ENCODE measurements around the gene PLK2.

PLK2 gene

DNA sequence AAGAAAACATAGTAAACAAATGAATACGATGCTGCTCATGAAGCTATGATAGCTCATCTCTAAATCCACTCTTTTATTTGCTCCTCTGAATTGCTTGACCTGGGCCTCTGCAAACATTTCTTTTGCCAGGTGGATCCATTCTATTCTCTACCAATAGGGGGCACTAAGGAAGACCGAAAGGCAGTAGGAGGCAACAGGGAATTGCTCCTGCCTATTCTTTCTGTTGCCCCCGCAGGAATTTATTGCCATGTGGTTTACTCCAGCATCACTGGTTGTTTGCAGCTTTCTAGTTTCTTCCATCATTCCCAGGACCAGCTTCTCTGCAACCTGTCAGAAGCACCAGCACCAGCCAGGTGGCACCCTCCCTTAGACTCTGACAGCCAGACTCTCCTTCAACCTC, 36.6 kb upstream of the PLK2 start:
- H2BK12ac ChIP-seq (ENCODE audit: low read length in 2 of 2), result no peak overlapping the region
- H2BK5ac ChIP-seq (ENCODE audit: low read depth, low read length, poor library complexity, severe bottlenecking), result no peak overlapping the region
- no peaks in the 10 kb centered on the region for H3K36me3 ChIP-seq (ENCODE audit: control insufficient read depth in 1 of 2, insufficient read depth in 2 of 2, low read depth in 1 of 2, low read length in 2 of 2)
- no peaks in the 10 kb centered on the region for H3K79me1 ChIP-seq (replicated peaks; ENCODE audit: low read length, poor library complexity, severe bottlenecking)
- no peak overlapping the region for H3K4ac ChIP-seq (ENCODE audit: low read depth in 1 of 2, low read length in 2 of 2)
- H4K91ac ChIP-seq (ENCODE audit: low read length), result no peak overlapping the region
- no peak overlapping the region for H2AK5ac ChIP-seq (ENCODE audit: low read length, severe bottlenecking)
- no peaks in the 10 kb centered on the region for H3K4me1 ChIP-seq (ENCODE audit: control insufficient read depth, insufficient read depth, low read depth, low read length)
- H4K8ac ChIP-seq (ENCODE audit: low read length), result no peak overlapping the region
- H3K27ac ChIP-seq (ENCODE audit: low read length, poor library complexity, severe bottlenecking), result no peak overlapping the region
- H2BK120ac ChIP-seq (ENCODE audit: low read depth, low read length), result no peak overlapping the region
- no peak overlapping the region for H3K4me2 ChIP-seq (ENCODE audit: low read length, poor library complexity, severe bottlenecking)
- H3K27me3 ChIP-seq (ENCODE audit: control insufficient read depth in 1 of 2, insufficient read depth in 1 of 2, low read length in 2 of 2), result peaks cover 0 to 4% of the 10 kb centered on the region in 2 experiments
- H3K23ac ChIP-seq (ENCODE audit: low read length in 2 of 2), result no peak overlapping the region
- no peak overlapping the region for H2BK15ac ChIP-seq (ENCODE audit: low read depth, poor library complexity, severe bottlenecking)
- no peak overlapping the region for H2AFZ ChIP-seq (ENCODE audit: low read depth, low read length)
- no peak overlapping the region for H3K14ac ChIP-seq (ENCODE audit: low read length in 2 of 2)
- 70% methylated on average over 3 of the region's 3 CpGs for WGBS
- no peak overlapping the region for H3K9ac ChIP-seq (ENCODE audit: low read length)
- H3K18ac ChIP-seq (ENCODE audit: low read depth in 1 of 2, low read length in 2 of 2), result no peak overlapping the region
- no peaks in the 10 kb centered on the region for H3K9me3 ChIP-seq (ENCODE audit: control insufficient read depth, low read length)
- H3K4me3 ChIP-seq (ENCODE audit: insufficient read depth in 1 of 2, low read depth in 1 of 2, low read length in 2 of 2), result no peak overlapping the region
- no peak for DNase-seq

DNA sequence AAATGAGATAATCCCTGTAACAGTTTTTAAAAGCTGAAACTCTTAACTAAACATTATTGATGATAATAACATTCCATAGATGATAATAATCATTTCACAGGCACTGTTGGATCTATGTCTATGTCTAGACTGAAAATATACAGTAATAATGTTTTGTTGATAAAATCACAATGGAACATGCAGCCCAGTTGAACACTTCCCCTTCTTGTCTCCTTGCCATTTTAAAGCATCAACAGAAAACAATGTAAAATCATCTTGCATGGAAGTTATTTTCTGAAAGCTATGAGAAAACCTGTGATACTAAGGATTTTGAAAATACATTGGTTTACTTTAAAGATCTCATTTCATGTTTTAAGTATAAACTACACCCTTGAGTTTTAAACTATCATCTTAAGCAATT, 33.3 kb upstream of the PLK2 start:
- Histone ChIP-seq H3K36me3 (ENCODE audit: control insufficient read depth in 1 of 2, insufficient read depth in 2 of 2, low read depth in 1 of 2, low read length in 2 of 2) (no peaks in the 10 kb centered on the region), H2BK12ac (ENCODE audit: low read length in 2 of 2) (no peak overlapping the region), H3K14ac (ENCODE audit: low read length in 2 of 2) (no peak overlapping the region), H4K8ac (ENCODE audit: low read length) (no peak overlapping the region), H2AK5ac (ENCODE audit: low read length, severe bottlenecking) (no peak overlapping the region), H3K27ac (ENCODE audit: low read length, poor library complexity, severe bottlenecking) (no peak overlapping the region), H3K79me1 (replicated peaks; ENCODE audit: low read length, poor library complexity, severe bottlenecking) (no peaks in the 10 kb centered on the region), H4K91ac (ENCODE audit: low read length) (no peak overlapping the region), H3K27me3 (ENCODE audit: control insufficient read depth in 1 of 2, insufficient read depth in 1 of 2, low read length in 2 of 2) (peaks cover 9 to 11% of the 10 kb centered on the region in 2 experiments), H3K4me2 (ENCODE audit: low read length, poor library complexity, severe bottlenecking) (no peak overlapping the region), H2AFZ (ENCODE audit: low read depth, low read length) (no peak overlapping the region), H2BK5ac (ENCODE audit: low read depth, low read length, poor library complexity, severe bottlenecking) (no peak overlapping the region), H3K4me1 (ENCODE audit: control insufficient read depth, insufficient read depth, low read depth, low read length) (no peaks in the 10 kb centered on the region), H3K18ac (ENCODE audit: low read depth in 1 of 2, low read length in 2 of 2) (no peak overlapping the region), H3K4me3 (ENCODE audit: insufficient read depth in 1 of 2, low read depth in 1 of 2, low read length in 2 of 2) (no peak overlapping the region), H2BK120ac (ENCODE audit: low read depth, low read length) (no peak overlapping the region), H3K4ac (ENCODE audit: low read depth in 1 of 2, low read length in 2 of 2) (no peak overlapping the region), H3K9me3 (ENCODE audit: control insufficient read depth, low read length) (no peaks in the 10 kb centered on the region), H2BK15ac (ENCODE audit: low read depth, poor library complexity, severe bottlenecking) (no peak overlapping the region), H3K9ac (ENCODE audit: low read length) (no peak overlapping the region), H3K23ac (ENCODE audit: low read length in 2 of 2) (no peak overlapping the region)
- no peak for DNase-seq

DNA sequence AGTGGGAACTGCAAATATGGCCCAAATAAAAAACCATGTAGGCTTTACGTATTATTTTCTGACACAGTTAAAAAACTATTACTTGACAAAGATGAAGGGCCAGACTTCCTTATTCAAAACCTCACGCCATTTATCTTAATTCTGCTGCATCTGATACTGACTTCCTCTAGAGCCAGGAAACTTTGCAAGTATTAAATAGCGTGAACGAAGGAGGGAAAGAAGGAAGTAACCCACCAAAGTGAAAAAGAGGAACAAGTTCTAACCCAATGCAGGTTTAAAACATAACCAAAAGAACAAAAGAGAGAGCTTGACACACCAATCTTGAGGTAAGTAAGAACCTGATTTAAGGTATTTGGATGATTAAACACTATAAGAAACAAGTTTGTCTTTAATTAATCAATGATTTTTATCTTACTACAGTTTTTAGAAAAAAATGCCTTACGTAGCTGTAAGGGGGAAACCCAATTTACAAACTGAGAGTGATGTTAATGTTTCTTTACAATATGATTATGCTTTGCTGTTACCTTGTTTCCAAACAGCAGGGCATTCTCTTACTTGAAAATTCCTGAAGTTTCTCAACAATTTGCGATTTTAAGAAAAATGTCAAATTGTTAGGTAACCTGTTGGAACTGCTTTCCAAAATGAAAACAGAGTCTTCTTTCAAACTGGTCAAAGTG, 31.5 kb upstream of the PLK2 start, which contains the start of gene GAPT:
Gene GAPT, plus strand, starts transcription at position 220 of the 677 bp plus-strand sequence. CDS start 3,102 bp downstream, outside the sequence.
- Histone ChIP-seq H3K27me3 (ENCODE audit: control insufficient read depth in 1 of 2, insufficient read depth in 1 of 2, low read length in 2 of 2) (peaks cover 7 to 15% of the 10 kb centered on the region in 2 experiments), H3K79me1 (replicated peaks; ENCODE audit: low read length, poor library complexity, severe bottlenecking) (no peaks in the 10 kb centered on the region), H4K8ac (ENCODE audit: low read length) (no peak within 1 kb of the TSS), H2BK12ac (ENCODE audit: low read length in 2 of 2) (no peak within 1 kb of the TSS), H3K4ac (ENCODE audit: low read depth in 1 of 2, low read length in 2 of 2) (no peak within 1 kb of the TSS), H2BK120ac (ENCODE audit: low read depth, low read length) (no peak within 1 kb of the TSS), H2BK5ac (ENCODE audit: low read depth, low read length, poor library complexity, severe bottlenecking) (no peak within 1 kb of the TSS), H3K9me3 (ENCODE audit: control insufficient read depth, low read length) (no peaks in the 10 kb centered on the region), H2AFZ (ENCODE audit: low read depth, low read length) (no peak within 1 kb of the TSS), H3K4me3 (ENCODE audit: insufficient read depth in 1 of 2, low read depth in 1 of 2, low read length in 2 of 2) (no peak within 1 kb of the TSS), H3K14ac (ENCODE audit: low read length in 2 of 2) (no peak within 1 kb of the TSS), H2BK15ac (ENCODE audit: low read depth, poor library complexity, severe bottlenecking) (no peak within 1 kb of the TSS), H4K91ac (ENCODE audit: low read length) (no peak within 1 kb of the TSS), H3K4me2 (ENCODE audit: low read length, poor library complexity, severe bottlenecking) (no peak within 1 kb of the TSS), H3K23ac (ENCODE audit: low read length in 2 of 2) (no peak within 1 kb of the TSS), H3K18ac (ENCODE audit: low read depth in 1 of 2, low read length in 2 of 2) (no peak within 1 kb of the TSS), H3K27ac (ENCODE audit: low read length, poor library complexity, severe bottlenecking) (no peak within 1 kb of the TSS), H2AK5ac (ENCODE audit: low read length, severe bottlenecking) (no peak within 1 kb of the TSS), H3K36me3 (ENCODE audit: control insufficient read depth in 1 of 2, insufficient read depth in 2 of 2, low read depth in 1 of 2, low read length in 2 of 2) (no peaks in the 10 kb centered on the region), H3K4me1 (ENCODE audit: control insufficient read depth, insufficient read depth, low read depth, low read length) (no peaks in the 10 kb centered on the region), H3K9ac (ENCODE audit: low read length) (no peak within 1 kb of the TSS)
- 92% methylated on average over 5 of the region's 6 CpGs for WGBS
- no peak for DNase-seq

DNA sequence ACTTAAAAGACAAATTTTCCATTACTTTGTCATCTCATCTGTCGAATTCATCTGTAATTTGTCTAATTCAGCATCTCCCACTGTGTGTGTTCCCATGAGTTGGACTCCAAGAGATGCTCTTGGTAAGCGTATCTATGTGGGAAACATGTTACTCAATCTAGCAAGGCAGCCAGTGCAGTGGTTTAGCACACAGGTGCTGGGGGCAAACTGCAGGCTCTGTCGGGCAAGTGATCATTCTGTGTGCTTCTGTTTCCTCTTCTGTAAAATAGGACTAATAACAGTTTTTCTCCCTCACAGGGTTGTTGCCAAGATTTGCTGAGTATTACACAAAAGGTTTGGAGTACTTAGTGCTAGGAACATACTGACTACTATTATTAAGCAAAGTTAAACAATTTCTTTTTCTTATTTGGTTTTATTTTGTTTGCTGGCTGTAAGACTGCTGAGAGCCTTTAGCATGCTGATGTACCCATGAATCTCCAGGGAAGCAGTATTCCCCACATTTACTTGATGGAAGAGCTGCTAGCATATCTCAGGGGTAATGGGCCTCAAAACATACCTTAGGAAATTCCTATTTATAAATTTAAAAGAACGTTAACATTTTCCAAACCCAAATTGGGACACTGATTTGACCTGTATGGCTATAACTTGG, 30.6 kb upstream of the PLK2 start:
- Histone ChIP-seq H3K79me1 (replicated peaks; ENCODE audit: low read length, poor library complexity, severe bottlenecking) (no peaks in the 10 kb centered on the region), H3K9me3 (ENCODE audit: control insufficient read depth, low read length) (no peaks in the 10 kb centered on the region), H3K23ac (ENCODE audit: low read length in 2 of 2) (no peak overlapping the region), H2AFZ (ENCODE audit: low read depth, low read length) (no peak overlapping the region), H2BK15ac (ENCODE audit: low read depth, poor library complexity, severe bottlenecking) (no peak overlapping the region), H2BK5ac (ENCODE audit: low read depth, low read length, poor library complexity, severe bottlenecking) (no peak overlapping the region), H3K9ac (ENCODE audit: low read length) (no peak overlapping the region), H3K36me3 (ENCODE audit: control insufficient read depth in 1 of 2, insufficient read depth in 2 of 2, low read depth in 1 of 2, low read length in 2 of 2) (no peaks in the 10 kb centered on the region), H3K4ac (ENCODE audit: low read depth in 1 of 2, low read length in 2 of 2) (no peak overlapping the region), H3K4me2 (ENCODE audit: low read length, poor library complexity, severe bottlenecking) (no peak overlapping the region), H3K27me3 (ENCODE audit: control insufficient read depth in 1 of 2, insufficient read depth in 1 of 2, low read length in 2 of 2) (peaks cover 7 to 15% of the 10 kb centered on the region in 2 experiments), H3K14ac (ENCODE audit: low read length in 2 of 2) (no peak overlapping the region), H2BK120ac (ENCODE audit: low read depth, low read length) (no peak overlapping the region), H3K4me3 (ENCODE audit: insufficient read depth in 1 of 2, low read depth in 1 of 2, low read length in 2 of 2) (no peak overlapping the region), H3K4me1 (ENCODE audit: control insufficient read depth, insufficient read depth, low read depth, low read length) (no peaks in the 10 kb centered on the region), H3K27ac (ENCODE audit: low read length, poor library complexity, severe bottlenecking) (no peak overlapping the region), H2AK5ac (ENCODE audit: low read length, severe bottlenecking) (no peak overlapping the region), H4K8ac (ENCODE audit: low read length) (no peak overlapping the region), H2BK12ac (ENCODE audit: low read length in 2 of 2) (no peak overlapping the region), H3K18ac (ENCODE audit: low read depth in 1 of 2, low read length in 2 of 2) (no peak overlapping the region), H4K91ac (ENCODE audit: low read length) (no peak overlapping the region)
- DNase-seq, result no peak
- WGBS, result 94% methylated on average over 3 of the region's 4 CpGs

Measured in mesenchymal stem cell (in vitro differentiated cells and primary cell).